ENCODE data around the gene HBG2. TPM values are rescaled to one million over a fixed set of nuclear protein-coding genes. Genes with fewer than 3 reads are reported as not detected.
"Not testable (repeated sequence)": the region's sequence is repeated elsewhere in the genome, so short reads cannot be mapped to it uniquely, and the experiment has no call there.

Gene HBG2
- total RNA-seq = not detected
- long read RNA-seq = 0 reads

DNA sequence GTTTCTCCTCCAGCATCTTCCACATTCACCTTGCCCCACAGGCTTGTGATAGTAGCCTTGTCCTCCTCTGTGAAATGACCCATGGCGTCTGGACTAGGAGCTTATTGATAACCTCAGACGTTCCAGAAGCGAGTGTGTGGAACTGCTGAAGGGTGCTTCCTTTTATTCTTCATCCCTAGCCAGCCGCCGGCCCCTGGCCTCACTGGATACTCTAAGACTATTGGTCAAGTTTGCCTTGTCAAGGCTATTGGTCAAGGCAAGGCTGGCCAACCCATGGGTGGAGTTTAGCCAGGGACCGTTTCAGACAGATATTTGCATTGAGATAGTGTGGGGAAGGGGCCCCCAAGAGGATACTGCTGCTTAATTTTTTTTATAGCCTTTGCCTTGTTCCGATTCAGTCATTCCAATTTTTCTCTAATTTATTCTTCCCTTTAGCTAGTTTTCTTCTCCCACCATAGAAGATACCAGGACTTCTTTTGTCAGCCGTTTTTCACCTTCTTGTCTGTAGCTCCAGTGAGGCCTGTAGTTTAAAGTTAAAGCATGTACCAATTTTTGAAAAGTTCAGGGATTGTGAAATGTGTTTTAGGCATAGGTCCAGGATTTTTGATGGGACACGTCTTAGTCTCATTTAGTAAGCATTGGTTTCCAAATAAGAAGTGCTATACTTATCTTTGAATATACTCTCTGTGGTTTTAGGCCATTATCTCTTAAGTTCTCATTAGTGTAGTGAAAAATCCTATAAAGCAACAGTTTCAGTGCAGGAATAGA lies at the start of gene HBG2:
TSS of gene HBG2 (minus strand) at position 136 of the 768 bp plus-strand sequence. CDS start at position 83, 53 bp downstream.
- DNase-seq (ENCODE audit: missing footprints); ATAC-seq; intact Hi-C loops (cut with DNase I): not testable (repeated sequence)

DNA sequence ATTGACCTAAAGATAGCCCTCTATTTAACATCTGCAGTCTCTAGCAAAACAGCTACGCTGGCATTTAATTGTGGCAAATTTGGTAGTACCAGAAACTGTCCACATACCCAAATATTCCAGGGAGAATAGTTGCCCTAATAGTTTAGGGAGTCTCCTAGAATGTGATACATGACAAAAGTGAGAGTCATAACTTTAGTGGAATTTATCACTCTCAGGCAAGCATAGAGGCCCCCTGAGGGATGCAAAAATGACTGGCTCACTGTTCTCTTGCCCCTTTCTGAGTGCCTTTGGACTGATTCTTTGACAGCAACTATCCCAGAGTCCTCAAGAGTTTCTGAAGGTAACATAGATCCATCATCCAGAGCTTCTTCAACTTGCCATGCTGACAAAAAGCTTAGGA lies 49.5 kb upstream of the HBG2 start:
- intact Hi-C loops (cut with DNase I) = no loop called here
- ATAC-seq = no peak

DNA sequence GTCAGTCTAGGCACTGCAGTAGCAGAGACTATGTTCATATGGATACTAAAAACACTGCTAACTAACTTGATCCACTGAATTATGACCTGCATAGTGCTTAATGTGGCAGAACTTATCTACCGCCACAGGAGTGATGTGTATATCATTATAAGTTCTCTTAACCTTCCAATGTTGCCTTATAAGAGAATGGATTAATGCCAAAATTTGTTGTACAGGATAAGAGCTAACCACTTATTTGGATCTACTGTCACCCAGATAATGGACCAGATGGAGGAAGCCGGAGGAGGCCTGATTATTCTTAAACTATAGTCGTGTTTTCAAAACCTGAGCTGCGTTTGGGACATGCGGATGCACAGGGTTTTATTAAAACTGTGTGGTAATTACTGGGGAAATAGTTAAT lies 49.0 kb upstream of the HBG2 start:
- no peak for ATAC-seq
- intact Hi-C loops (cut with DNase I) = no loop called here

More for the DNA sequence above, 49.5 kb upstream of the HBG2 start:
- no peak for DNase-seq (ENCODE audit: missing footprints)

DNA sequence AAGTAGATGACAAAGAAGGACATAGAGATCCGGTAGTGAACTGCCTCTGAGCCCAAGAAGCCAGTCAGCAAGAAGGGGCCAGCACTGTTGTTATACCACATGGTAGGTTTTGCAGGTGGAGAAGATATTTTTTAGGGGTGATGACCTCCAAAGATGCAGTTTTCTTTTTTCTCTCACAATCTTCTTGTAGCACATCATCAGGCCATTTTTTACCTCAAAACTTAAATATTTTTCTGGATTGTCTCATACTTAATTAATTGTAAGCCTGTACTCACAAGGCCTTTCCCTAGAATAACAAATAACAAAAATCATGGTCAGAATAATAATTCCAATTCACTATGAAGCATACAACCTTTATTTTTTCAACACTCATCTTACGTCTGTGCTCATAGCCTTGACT lies 47.3 kb upstream of the HBG2 start, which contains the start of gene OR51B4:
TSS of gene OR51B4 (minus strand) at position 101 of the 400 bp plus-strand sequence. CDS start at position 101, 0 bp downstream.
- no peak for ATAC-seq
- intact Hi-C loops (cut with DNase I) = no loop called here
- no peak for DNase-seq (ENCODE audit: missing footprints)

More for the DNA sequence above, 49.0 kb upstream of the HBG2 start:
- DNase-seq (ENCODE audit: missing footprints) = no peak

DNA sequence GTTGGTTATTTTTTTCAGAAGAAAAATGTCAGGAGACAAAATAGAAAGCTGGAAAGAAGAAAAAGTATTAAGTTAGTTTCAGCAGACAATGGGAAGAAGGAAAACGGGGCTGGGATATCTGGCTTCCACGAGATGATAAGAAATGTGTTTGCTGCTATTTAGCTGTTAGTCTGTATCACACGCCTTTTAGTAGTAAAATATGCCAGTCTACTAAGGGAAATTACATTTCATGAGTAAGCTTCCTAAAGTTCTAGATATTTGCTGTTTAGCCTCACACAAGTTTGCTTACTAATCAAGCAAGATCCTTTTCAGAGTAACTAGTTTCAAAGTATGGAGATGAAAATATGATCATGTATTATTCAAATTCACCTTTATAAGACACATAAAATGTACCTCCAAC lies 45.7 kb upstream of the HBG2 start:
- DNase-seq (ENCODE audit: missing footprints) = no peak
- ATAC-seq = no peak
- intact Hi-C loops (cut with DNase I) = no loop called here

DNA sequence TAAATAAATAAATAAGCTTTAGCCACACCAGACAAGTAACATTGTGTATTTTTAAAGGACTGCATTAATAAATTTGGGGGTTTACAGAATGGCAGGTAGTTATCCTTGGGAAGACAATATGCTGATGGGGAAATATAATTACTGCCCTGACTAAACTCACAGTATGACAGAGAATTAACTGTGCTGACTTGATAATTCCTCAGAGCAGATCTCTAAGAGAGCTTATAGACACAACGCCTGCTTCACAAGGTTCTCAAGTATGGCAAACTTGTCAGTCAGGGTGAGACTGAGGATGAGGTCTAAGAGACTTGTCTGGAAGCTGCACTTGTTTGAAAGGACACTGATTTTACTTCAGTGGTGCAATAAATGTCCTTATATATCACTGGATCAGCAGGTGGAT lies 43.9 kb upstream of the HBG2 start:
- intact Hi-C loops (cut with DNase I) = no loop called here
- ATAC-seq (no peak), DNase-seq (ENCODE audit: missing footprints) (no peak)

DNA sequence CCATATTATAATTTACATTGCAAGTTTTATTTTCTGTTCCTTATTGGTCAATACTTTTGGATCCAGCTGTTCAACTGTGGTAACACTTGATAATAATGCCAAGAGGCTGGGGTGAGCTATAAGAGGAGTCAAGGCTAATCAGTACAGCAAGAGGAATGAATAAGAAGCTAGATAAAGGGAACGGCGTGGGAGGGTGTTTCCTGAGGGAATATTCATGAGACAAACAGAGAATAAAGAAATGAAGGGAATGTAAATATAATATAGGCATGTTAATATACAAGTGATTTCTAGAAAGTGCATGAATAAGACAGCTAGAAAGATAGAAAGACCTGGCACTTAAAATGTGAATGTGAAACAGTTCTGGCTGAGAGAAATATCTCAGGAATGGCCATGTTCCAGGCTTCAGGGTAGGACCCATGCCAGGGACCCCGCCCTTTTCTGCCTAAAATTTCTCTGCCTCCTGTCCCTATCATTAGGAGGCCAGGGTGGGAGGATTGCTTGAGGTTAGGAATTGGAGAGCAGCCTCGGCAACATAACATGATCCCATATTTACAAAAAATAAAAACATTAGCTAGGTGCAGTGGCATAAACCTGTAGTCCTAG lies 43.2 kb upstream of the HBG2 start:
- intact Hi-C loops (cut with DNase I) = no loop called here
- no peak for ATAC-seq
- no peak for DNase-seq (ENCODE audit: missing footprints)

DNA sequence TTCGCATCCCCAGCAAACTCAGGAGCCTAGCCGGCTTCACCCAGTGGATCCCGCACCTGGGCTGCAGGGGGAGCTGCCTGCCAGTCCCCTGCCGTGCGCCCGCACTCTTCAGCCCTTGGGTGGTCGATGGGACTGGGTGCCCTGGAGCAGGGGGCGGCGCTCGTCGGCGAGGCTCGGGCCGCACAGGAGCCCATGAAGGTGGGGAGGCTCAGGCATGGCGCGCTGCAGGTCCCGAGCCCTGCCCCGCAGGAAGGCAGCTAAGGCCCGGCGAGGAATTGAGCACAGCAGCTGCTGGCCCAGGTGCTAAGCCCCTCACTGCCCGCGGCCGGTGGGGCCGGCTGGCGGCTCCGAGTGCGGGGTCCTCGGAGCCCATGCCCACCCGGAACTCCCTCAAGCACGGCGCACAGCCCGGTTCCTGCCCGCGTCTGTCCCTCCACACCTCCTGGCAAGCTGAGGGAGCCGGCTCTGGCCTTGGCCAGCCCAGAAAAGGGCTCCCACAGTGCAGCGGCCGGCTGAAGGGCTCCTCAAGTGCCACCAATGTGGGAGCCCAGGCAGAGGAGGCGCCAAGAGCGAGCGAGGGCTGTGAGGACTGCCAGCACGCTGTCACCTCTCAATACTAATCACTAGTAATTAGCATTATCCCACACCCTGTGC lies 39.9 kb upstream of the HBG2 start:
- ATAC-seq; intact Hi-C loops (cut with DNase I): not testable (repeated sequence)
- DNase-seq (ENCODE audit: missing footprints) = peak; percentile 37

DNA sequence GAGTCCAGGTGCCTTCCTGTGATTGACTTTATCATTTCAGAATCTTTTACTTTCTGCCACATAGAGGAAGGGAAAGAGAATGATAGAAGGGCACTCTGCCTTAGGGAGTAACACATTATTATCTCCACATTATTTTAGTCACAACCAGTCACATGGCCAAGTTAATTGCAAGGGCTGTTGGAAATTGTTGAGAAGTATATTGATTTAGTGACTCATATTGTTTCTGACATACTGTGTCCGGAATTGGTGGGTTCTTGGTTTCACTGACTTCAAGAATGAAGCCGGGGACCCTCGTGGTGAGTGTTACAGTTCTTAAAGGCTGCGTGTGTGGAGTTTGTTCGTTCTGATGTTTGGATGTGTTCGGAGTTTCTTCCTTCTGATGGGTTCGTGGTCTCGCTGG lies 38.4 kb upstream of the HBG2 start:
- no peak for ATAC-seq
- intact Hi-C loops (cut with DNase I) = no loop called here
- DNase-seq (ENCODE audit: missing footprints) = no peak

DNA sequence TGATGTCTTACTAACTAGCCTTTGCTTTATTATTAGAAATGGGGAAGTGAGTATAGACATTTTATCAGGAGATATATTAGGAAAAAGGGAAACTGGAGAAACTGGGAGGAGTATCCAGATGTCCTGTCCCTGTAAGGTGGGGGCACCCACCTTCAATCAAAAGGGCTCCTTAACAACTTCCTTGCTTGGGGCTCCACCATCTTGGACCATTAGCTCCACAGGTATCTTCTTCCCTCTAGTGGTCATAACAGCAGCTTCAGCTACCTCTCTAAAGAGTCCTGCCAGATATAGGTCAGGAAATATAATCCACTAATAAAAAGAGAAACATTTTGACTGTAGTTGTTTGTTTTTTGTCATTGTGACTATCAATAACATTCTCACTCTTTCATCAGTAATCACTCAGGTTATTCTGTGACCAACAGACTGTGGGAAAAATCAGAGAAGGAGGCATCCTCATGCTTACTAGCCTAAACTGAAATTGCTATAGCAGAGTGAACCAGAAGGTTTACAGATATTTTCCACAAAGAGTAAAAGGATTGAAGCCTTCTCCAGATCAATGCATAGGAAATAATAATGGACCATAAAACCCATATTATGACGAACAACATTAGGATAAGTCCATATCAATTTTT lies 36.7 kb upstream of the HBG2 start:
- intact Hi-C loops (cut with DNase I) = no loop called here
- ATAC-seq = no peak
- DNase-seq (ENCODE audit: missing footprints) = no peak

DNA sequence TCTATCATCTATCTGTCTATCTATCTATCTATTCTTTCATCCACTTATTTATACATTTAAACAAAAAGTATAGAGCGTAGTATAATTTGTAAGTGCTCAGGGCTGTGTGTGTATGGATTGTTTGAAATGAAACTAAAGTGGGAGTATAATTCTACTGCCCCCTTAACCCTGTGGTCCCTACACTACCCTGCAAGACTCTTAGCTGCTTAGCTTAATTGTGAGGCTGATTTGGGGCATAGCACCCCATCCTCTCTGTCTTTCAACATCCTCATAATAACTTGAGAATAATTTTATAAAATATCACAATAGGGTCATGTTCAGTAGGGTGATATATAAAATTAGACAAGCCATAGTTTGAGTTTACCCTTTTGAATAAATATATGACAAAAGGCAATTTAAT lies 35.5 kb upstream of the HBG2 start:
- intact Hi-C loops (cut with DNase I) = no loop called here
- no peak for ATAC-seq
- no peak for DNase-seq (ENCODE audit: missing footprints)

DNA sequence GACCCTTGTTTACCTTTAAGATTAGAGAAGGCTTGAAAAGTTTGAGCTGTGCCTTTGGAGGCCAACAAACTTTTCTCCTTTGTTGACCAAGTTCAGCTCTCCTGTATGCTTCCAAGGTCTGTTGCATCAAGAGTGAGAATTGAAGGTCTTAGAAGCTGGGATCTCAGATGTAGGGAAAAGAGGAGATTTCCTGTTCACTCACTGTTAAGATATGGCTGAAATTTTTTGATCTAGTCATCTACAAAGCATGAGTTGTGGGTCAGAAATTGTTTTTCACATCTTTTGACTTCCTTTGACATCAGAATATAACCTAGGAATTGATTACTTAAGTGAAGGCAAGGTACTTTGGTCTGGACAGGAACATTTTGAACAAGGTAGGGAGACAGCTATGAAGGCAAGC lies 35.1 kb upstream of the HBG2 start:
- no peak for ATAC-seq
- no peak for DNase-seq (ENCODE audit: missing footprints)
- intact Hi-C loops (cut with DNase I) = no loop called here

DNA sequence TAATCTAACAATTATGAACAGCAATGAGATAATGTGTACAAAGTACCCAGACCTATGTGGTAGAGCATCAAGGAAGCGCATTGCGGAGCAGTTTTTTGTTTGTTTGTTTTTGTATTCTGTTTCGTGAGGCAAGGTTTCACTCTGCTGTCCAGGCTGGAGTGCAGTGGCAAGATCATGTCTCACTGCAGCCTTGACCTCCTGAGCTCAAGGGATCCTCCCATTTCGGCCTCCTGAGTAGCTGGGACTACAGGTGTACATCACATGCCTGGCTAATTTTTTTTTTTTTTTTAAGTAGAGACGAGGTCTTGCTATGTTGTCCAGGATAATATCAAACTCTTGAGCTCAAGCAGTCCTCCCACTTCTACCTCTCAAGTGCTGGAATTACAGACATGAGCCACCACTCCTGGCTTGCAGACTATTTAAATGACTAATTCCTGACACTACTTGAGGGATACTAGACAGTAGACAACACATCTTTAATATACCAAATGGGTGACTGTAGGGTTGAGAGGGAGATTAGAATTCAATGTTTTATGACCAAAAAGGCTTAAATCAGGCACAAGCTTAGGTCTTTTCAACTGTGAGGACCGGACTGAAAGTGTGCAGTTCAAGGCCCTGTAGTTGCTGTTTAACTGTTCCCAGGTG lies 34.4 kb upstream of the HBG2 start:
- ATAC-seq (no peak), DNase-seq (ENCODE audit: missing footprints) (no peak)
- intact Hi-C loops (cut with DNase I) = no loop called here

DNA sequence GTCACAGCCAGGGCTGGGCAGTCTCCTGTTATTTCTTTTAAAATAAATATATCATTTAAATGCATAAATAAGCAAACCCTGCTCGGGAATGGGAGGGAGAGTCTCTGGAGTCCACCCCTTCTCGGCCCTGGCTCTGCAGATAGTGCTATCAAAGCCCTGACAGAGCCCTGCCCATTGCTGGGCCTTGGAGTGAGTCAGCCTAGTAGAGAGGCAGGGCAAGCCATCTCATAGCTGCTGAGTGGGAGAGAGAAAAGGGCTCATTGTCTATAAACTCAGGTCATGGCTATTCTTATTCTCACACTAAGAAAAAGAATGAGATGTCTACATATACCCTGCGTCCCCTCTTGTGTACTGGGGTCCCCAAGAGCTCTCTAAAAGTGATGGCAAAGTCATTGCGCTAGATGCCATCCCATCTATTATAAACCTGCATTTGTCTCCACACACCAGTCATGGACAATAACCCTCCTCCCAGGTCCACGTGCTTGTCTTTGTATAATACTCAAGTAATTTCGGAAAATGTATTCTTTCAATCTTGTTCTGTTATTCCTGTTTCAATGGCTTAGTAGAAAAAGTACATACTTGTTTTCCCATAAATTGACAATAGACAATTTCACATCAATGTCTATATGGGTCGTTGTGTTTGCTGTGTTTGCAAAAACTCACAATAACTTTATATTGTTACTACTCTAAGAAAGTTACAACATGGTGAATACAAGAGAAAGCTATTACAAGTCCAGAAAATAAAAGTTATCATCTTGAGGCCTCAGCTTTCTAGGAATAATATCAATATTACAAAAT lies 33.7 kb upstream of the HBG2 start:
- intact Hi-C loops (cut with DNase I) = no loop called here
- DNase-seq (ENCODE audit: missing footprints) (no peak), ATAC-seq (no peak)

DNA sequence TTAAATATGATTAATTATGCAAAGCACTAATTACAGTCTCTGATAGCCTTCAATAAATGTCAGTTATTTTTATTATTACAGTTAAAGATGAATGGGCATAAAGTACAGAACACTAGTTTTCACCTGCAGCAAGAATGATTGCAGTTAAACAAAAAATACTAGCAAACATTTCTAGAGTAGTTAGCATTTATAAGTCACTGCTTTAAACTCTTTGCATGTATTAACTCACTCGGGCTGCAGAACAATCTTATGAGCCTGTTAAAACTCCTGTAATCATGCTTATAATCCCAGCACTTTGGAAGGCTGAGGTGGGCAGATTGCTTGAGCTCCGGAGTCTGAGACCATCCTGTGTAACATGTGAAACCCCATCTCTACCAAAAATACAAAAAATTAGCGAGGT lies 32.3 kb upstream of the HBG2 start:
- intact Hi-C loops (cut with DNase I) = no loop called here
- DNase-seq (ENCODE audit: missing footprints) = no peak
- no peak for ATAC-seq

DNA sequence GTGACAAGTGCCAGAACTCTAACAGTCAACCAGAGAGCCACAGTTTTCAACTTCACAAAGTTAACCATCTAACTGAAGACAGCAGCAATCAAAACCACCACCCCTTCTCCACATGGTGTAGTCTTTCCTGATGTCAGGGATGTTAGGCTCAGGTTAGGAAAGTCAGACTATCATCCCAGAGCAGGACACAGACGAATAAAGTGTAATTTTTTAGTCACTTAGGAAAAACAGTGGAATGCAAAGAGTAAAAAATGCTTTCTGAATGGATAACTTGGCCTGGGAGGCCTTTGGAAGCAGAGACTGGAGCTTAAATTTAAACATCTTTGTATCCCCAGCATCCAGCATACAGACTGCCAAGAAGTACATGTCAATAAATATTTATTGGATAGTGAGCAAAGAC lies 31.8 kb upstream of the HBG2 start:
- DNase-seq (ENCODE audit: missing footprints) (no peak), ATAC-seq (no peak)
- intact Hi-C loops (cut with DNase I) = no loop called here

DNA sequence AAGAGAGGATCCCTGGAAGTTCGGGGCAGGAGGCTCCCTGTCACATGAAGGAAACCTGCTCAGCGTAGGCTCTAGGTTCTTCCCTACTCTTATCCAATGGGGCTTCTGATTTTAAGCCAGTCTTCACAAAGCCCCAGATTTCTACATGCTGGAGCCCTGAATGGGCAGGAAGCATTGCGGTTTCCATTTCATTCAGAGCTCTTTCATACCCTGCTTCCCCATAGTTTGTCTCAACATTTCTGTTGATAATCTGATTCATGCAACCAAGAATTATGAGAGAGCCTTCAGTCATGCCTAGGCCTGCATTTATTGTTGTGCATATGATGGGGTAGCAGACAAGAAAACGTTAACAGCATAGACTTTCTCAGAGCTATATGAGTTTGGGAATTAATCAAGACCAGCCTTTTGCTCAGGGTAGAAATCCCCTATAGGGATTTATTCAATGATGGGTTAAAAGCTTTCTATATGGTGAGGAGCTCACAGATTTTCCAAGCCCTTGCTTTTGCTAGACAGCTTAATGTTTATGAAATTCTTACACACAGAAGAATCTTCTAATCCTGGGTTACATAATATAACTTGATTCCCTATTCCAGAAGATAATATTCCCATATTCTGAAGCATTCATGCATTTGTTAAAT lies 31.2 kb upstream of the HBG2 start:
- ATAC-seq (no peak), DNase-seq (ENCODE audit: missing footprints) (no peak)
- intact Hi-C loops (cut with DNase I) = no loop called here

DNA sequence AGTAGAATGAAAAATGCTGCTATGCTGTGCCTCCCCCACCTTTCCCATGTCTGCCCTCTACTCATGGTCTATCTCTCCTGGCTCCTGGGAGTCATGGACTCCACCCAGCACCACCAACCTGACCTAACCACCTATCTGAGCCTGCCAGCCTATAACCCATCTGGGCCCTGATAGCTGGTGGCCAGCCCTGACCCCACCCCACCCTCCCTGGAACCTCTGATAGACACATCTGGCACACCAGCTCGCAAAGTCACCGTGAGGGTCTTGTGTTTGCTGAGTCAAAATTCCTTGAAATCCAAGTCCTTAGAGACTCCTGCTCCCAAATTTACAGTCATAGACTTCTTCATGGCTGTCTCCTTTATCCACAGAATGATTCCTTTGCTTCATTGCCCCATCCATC lies 30.1 kb upstream of the HBG2 start:
- ATAC-seq (no peak), DNase-seq (ENCODE audit: missing footprints) (no peak)
- intact Hi-C loops (cut with DNase I) = no loop called here

All from Right ventricle myocardium inferior (tissue), 1 donor.